GM06990 (cell line): ENCODE measurements around the gene MAP3K19.

Source experiments
- DNase-seq: peaks from one replicate; pipeline ENCODE4 v3.0.0-alpha.2; 2011; ENCODE audit not compliant: insufficient read length; ENCODE audit errors: extremely low read depth
- H3K27me3 ChIP-seq: replicated peaks from 2 replicates; pipeline ENCODE4 v1.6.0; 2011; ENCODE audit warnings: low read length; ENCODE audit not compliant: control insufficient read depth, insufficient read depth
- H3K36me3 ChIP-seq: 2 replicates; pipeline ENCODE4 v1.5.1; 2011; ENCODE audit warnings: low read length; ENCODE audit not compliant: control insufficient read depth, insufficient read depth
- H3K4me3 ChIP-seq: replicated peaks from 2 replicates; pipeline ENCODE4 v1.5.1; 2011; ENCODE audit warnings: low read depth, mild to moderate bottlenecking, control low read depth, low read length
- TF ChIP-seq, protein P1 (sequence below): IDR thresholded peaks from 2 replicates; pipeline ENCODE4 v1.5.1; 2011; ENCODE audit warnings: low read length, control low read depth, mild to moderate bottlenecking, inconsistent platforms; ENCODE audit not compliant: insufficient read depth, poor library complexity, severe bottlenecking

Gene MAP3K19

GRCh38 chr2:134949981-134950708 is 97.1 kb downstream of the MAP3K19 start:
- H3K27me3 ChIP-seq, result no peaks in the 10 kb centered on the region
- TF ChIP-seq, protein P1, sequence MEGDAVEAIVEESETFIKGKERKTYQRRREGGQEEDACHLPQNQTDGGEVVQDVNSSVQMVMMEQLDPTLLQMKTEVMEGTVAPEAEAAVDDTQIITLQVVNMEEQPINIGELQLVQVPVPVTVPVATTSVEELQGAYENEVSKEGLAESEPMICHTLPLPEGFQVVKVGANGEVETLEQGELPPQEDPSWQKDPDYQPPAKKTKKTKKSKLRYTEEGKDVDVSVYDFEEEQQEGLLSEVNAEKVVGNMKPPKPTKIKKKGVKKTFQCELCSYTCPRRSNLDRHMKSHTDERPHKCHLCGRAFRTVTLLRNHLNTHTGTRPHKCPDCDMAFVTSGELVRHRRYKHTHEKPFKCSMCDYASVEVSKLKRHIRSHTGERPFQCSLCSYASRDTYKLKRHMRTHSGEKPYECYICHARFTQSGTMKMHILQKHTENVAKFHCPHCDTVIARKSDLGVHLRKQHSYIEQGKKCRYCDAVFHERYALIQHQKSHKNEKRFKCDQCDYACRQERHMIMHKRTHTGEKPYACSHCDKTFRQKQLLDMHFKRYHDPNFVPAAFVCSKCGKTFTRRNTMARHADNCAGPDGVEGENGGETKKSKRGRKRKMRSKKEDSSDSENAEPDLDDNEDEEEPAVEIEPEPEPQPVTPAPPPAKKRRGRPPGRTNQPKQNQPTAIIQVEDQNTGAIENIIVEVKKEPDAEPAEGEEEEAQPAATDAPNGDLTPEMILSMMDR, result no peak
- no peak for DNase-seq
- peaks cover 19% of the 10 kb centered on the region for H3K36me3 ChIP-seq
- no peak overlapping the region for H3K4me3 ChIP-seq

GRCh38 chr2:134946073-134946472 is 101.2 kb downstream of the MAP3K19 start:
- no peak for DNase-seq
- TF ChIP-seq, protein P1, result no peak
- Histone ChIP-seq H3K36me3 (peaks cover 10% of the 10 kb centered on the region), H3K27me3 (no peaks in the 10 kb centered on the region), H3K4me3 (no peak overlapping the region)

- TF ChIP-seq, protein P1, result no peak
- H3K4me3 ChIP-seq, result no peak overlapping the region
- H3K27me3 ChIP-seq, result no peaks in the 10 kb centered on the region
- H3K36me3 ChIP-seq, result peaks cover 10% of the 10 kb centered on the region
- no peak for DNase-seq
Observed at GRCh38 chr2:134944975-134945374, 102.3 kb downstream of the MAP3K19 start.

DNA sequence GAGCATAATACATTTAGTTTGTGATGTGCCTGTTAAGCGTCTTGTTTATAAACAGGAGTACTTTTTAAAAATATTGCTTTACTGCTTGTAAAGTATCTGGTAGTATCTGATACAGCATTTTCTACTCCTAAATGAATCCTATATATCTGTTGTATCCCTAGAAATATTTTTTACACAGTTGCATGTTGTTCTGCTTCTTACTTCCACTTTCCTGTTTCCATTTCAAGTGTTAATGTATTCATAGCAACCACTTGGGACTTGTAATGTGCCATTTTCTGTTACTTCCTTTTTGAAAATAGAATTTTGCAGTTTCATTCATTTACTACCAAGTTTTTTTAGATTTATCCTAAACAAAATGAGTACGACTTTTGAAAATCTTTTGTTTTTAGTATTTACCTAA is 103.7 kb downstream of the MAP3K19 start:
- Histone ChIP-seq H3K36me3 (peaks cover 7% of the 10 kb centered on the region), H3K4me3 (no peak overlapping the region), H3K27me3 (no peaks in the 10 kb centered on the region)
- peak; percentile 10 for DNase-seq
- TF ChIP-seq, protein P1, result no peak

DNA sequence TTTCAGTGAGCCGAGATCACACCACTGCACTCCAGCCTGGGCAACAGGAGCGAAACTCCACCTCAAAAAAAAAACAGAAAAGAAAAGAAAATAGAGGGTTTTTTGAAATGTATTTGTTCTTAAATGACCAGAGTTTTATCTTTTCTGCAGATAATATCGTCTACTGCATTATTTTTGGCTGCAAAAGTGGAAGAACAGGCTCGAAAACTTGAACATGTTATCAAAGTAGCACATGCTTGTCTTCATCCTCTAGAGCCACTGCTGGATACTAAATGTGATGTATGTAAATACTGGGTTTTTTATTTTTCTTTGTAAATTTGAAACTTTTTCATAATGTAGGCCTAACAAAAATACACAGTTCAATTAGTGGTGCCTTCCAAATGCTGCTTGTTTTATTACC is 110.6 kb downstream of the MAP3K19 start:
- Histone ChIP-seq H3K27me3 (no peaks in the 10 kb centered on the region), H3K36me3 (peaks cover 3% of the 10 kb centered on the region), H3K4me3 (no peak overlapping the region)
- DNase-seq, result no peak
- TF ChIP-seq, protein P1, result no peak
